Measurements from ENCODE around the gene P2RX5. TPM values are rescaled to one million over a fixed set of nuclear protein-coding genes. Genes with fewer than 3 reads are reported as not detected.
"Not testable (repeated sequence)": the region's sequence is repeated elsewhere in the genome, so short reads cannot be mapped to it uniquely, and the experiment has no call there.

The P2RX5 gene
- total RNA-seq, 1 experiment from 2014 or later: 14.9 TPM

GRCh38 chr17:3710951-3711383 lies 15.0 kb upstream of the P2RX5 start:
- H3K27me3 ChIP-seq (ENCODE audit: control insufficient read depth, insufficient read depth, low read length): no peaks in the 10 kb centered on the region
- no peaks in the 10 kb centered on the region for H3K4me1 ChIP-seq (ENCODE audit: control insufficient read depth, insufficient read depth, low read length)
- no peak for ATAC-seq
- no peak overlapping the region for H3K4me3 ChIP-seq (ENCODE audit: low read depth in 2 of 2, low read length in 2 of 2)
- DNase-seq (ENCODE audit: low read depth, low spot score): no peak
- ChIA-PET CTCF (no interaction called here), POLR2A (no interaction called here)
- intact Hi-C loops (cut with micrococcal nuclease; ENCODE audit: unreplicated experiment): no loop called here
- TF ChIP-seq SIN3A (IDR thresholded peaks at IDR 0.05; ENCODE audit: borderline replicate concordance, insufficient read depth, low read depth, low read length) (no peak), TCF7L2 (IDR thresholded peaks at IDR 0.05; ENCODE audit: low read depth, low read length) (no peak), POLR2AphosphoS5 (IDR thresholded peaks at IDR 0.05; ENCODE audit: low read depth, low read length) (no peak)
- no peaks in the 10 kb centered on the region for H3K9me3 ChIP-seq (ENCODE audit: control insufficient read depth, insufficient read depth, low read depth, low read length)
- in situ Hi-C loops (cut with HindIII; ENCODE audit: low pct_unique_long_range_greater_than_20kb, low sequenced_read_pairs): no loop called here
- no peak overlapping the region for H3K27ac ChIP-seq (ENCODE audit: low read length)
- peaks cover 2% of the 10 kb centered on the region; the same call in 1 of the 2 replicates for H3K36me3 ChIP-seq (ENCODE audit: control insufficient read depth, insufficient read depth, low read length)
- no TSS peak for BruUV-seq (replicated peaks)

GRCh38 chr17:3708366-3708765 lies 12.4 kb upstream of the P2RX5 start:
- H3K9me3 ChIP-seq (ENCODE audit: control insufficient read depth, insufficient read depth, low read depth, low read length): no peaks in the 10 kb centered on the region
- DNase-seq (ENCODE audit: low read depth, low spot score) (no peak), ATAC-seq (no peak)
- no TSS peak for BruUV-seq (replicated peaks)
- H3K36me3 ChIP-seq (ENCODE audit: control insufficient read depth, insufficient read depth, low read length): no peaks in the 10 kb centered on the region
- H3K27me3 ChIP-seq (ENCODE audit: control insufficient read depth, insufficient read depth, low read length): no peaks in the 10 kb centered on the region
- ChIA-PET POLR2A (no interaction called here), CTCF (no interaction called here)
- no peak overlapping the region for H3K4me3 ChIP-seq (ENCODE audit: low read depth in 2 of 2, low read length in 2 of 2)
- intact Hi-C loops (cut with micrococcal nuclease; ENCODE audit: unreplicated experiment): no loop called here
- no peak overlapping the region for H3K27ac ChIP-seq (ENCODE audit: low read length)
- H3K4me1 ChIP-seq (ENCODE audit: control insufficient read depth, insufficient read depth, low read length): no peaks in the 10 kb centered on the region
- in situ Hi-C loops (cut with HindIII; ENCODE audit: low pct_unique_long_range_greater_than_20kb, low sequenced_read_pairs): no loop called here
- no peak for TF ChIP-seq TCF7L2 (IDR thresholded peaks at IDR 0.05; ENCODE audit: low read depth, low read length)
- no peak for TF ChIP-seq REST (IDR thresholded peaks at IDR 0.05; ENCODE audit: insufficient read depth in 1 of 2, low read depth in 2 of 2, low read length in 1 of 2)
- no peak for TF ChIP-seq SIN3A (IDR thresholded peaks at IDR 0.05; ENCODE audit: borderline replicate concordance, insufficient read depth, low read depth, low read length)
- no peak for TF ChIP-seq CTCF (IDR thresholded peaks at IDR 0.05)
- no peak for TF ChIP-seq POLR2AphosphoS5 (IDR thresholded peaks at IDR 0.05; ENCODE audit: low read depth, low read length)

- H3K27ac ChIP-seq (ENCODE audit: low read length); POLR2A ChIA-PET; H3K4me3 ChIP-seq (ENCODE audit: low read depth in 2 of 2, low read length in 2 of 2); ATAC-seq; H3K36me3 ChIP-seq (ENCODE audit: control insufficient read depth, insufficient read depth, low read length); in situ Hi-C loops (cut with HindIII; ENCODE audit: low pct_unique_long_range_greater_than_20kb, low sequenced_read_pairs); DNase-seq (ENCODE audit: low read depth, low spot score); H3K4me1 ChIP-seq (ENCODE audit: control insufficient read depth, insufficient read depth, low read length); BruUV-seq (replicated peaks); CTCF ChIA-PET; H3K9me3 ChIP-seq (ENCODE audit: control insufficient read depth, insufficient read depth, low read depth, low read length); intact Hi-C loops (cut with micrococcal nuclease; ENCODE audit: unreplicated experiment); H3K27me3 ChIP-seq (ENCODE audit: control insufficient read depth, insufficient read depth, low read length): not testable (repeated sequence)
Measured at GRCh38 chr17:3705718-3705984, 9.7 kb upstream of the P2RX5 start.

Measured in Panc1 (cell line).